Measurements from ENCODE around the gene DENND1A.

The DENND1A gene

GRCh38 chr9:123335193-123335985, 594.5 kb downstream of the DENND1A start:
- DNase-seq (ENCODE audit: extremely low read depth, low read depth), result peak; percentile 28
- no peak for TF ChIP-seq CTCF (IDR thresholded peaks at IDR 0.05; ENCODE audit: low read depth, low read length)

GRCh38 chr9:123334639-123335038, 595.3 kb downstream of the DENND1A start:
- DNase-seq (ENCODE audit: extremely low read depth, low read depth), result no peak
- no peak for TF ChIP-seq CTCF (IDR thresholded peaks at IDR 0.05; ENCODE audit: low read depth, low read length)

GRCh38 chr9:123333058-123333669, 596.8 kb downstream of the DENND1A start:
- peak; percentile 49 for DNase-seq (ENCODE audit: extremely low read depth, low read depth)

- DNase-seq (ENCODE audit: extremely low read depth, low read depth), result no peak
- TF ChIP-seq CTCF (IDR thresholded peaks at IDR 0.05; ENCODE audit: low read depth, low read length), result no peak
Observed at GRCh38 chr9:123331346-123332060, 598.4 kb downstream of the DENND1A start.
